IPS DF 19.7 (cell line): ENCODE results near the gene SYCN.
"Not testable (repeated sequence)": the region's sequence is repeated elsewhere in the genome, so short reads cannot be mapped to it uniquely, and the experiment has no call there.

Source experiments
- DNase-seq: peaks from one replicate; pipeline ENCODE4 v3.0.0-alpha.2; 2013; ENCODE audit warnings: low read depth, low spot score

Gene SYCN

GRCh38 chr19:39203372-39204341 is at the start of gene SYCN:
Gene SYCN, minus strand, starts transcription at chr19:39204263. Its CDS starts 9 bp downstream, at chr19:39204254.
- no peak for DNase-seq

GRCh38 chr19:39253374-39254149 is 49.5 kb upstream of the SYCN start:
- DNase-seq = no peak

GRCh38 chr19:39252458-39252857 is 48.4 kb upstream of the SYCN start:
- DNase-seq = no peak

- DNase-seq = no peak
These were observed 47.8 kb upstream of the SYCN start for GRCh38 chr19:39251846-39252245.

GRCh38 chr19:39251081-39251480 is 47.0 kb upstream of the SYCN start:
- no peak for DNase-seq

- DNase-seq = no peak
These were observed 44.7 kb upstream of the SYCN start, which contains the start of gene IFNL4 for GRCh38 chr19:39248806-39249205. Gene IFNL4, minus strand, starts transcription at chr19:39248856.

GRCh38 chr19:39247701-39248664 is 43.9 kb upstream of the SYCN start:
- no peak for DNase-seq

GRCh38 chr19:39246951-39247669 is 43.0 kb upstream of the SYCN start:
- DNase-seq = no peak

- not testable (repeated sequence) for DNase-seq
These were observed 41.1 kb upstream of the SYCN start for GRCh38 chr19:39245166-39245565.

- DNase-seq = not testable (repeated sequence)
These were observed 40.5 kb upstream of the SYCN start, which contains the start of gene IFNL3 for GRCh38 chr19:39244410-39245100. Gene IFNL3, minus strand, starts transcription at chr19:39245006. Its CDS starts 39 bp downstream, at chr19:39244967.

GRCh38 chr19:39243741-39244140 is 39.7 kb upstream of the SYCN start:
- DNase-seq = not testable (repeated sequence)

GRCh38 chr19:39240421-39240820 is 36.4 kb upstream of the SYCN start:
- DNase-seq = no peak

- DNase-seq = no peak
These were observed 34.9 kb upstream of the SYCN start for GRCh38 chr19:39238944-39239343.

GRCh38 chr19:39238209-39238608 is 34.1 kb upstream of the SYCN start:
- DNase-seq = no peak

- DNase-seq = no peak
These were observed 33.4 kb upstream of the SYCN start for GRCh38 chr19:39237200-39238184.

GRCh38 chr19:39236527-39236926 is 32.5 kb upstream of the SYCN start:
- DNase-seq = no peak

GRCh38 chr19:39232708-39233107 is 28.6 kb upstream of the SYCN start:
- no peak for DNase-seq

GRCh38 chr19:39230096-39230764 is 26.2 kb upstream of the SYCN start:
- DNase-seq = no peak
